Brain microvascular endothelial cell (primary cell): Measurements from ENCODE around the gene YKT6.

ENCODE experiments used
- DNase-seq: peaks from one replicate; pipeline ENCODE4 v3.0.0-alpha.2; 2020
- H3K27ac ChIP-seq: fragments of 250-450 bp; sonication (Bioruptor Pico); 2 replicates; pipeline ENCODE4 v1.5.1; 2020; ENCODE audit warnings: mild to moderate bottlenecking, moderate library complexity
- H3K27me3 ChIP-seq: fragments of 250-450 bp; sonication (Bioruptor Pico); replicated peaks from 2 replicates; pipeline ENCODE4 v1.5.1; 2020; ENCODE audit warnings: mild to moderate bottlenecking
- H3K36me3 ChIP-seq: fragments of 250-450 bp; sonication (Bioruptor Pico); replicated peaks from 2 replicates; pipeline ENCODE4 v1.5.1; 2020; ENCODE audit warnings: mild to moderate bottlenecking
- H3K4me3 ChIP-seq: 2 replicates; pipeline ENCODE4 v1.5.1; 2011; ENCODE audit warnings: low read depth, mild to moderate bottlenecking, control low read depth, low read length, moderate library complexity
- in situ Hi-C: cut with HindIII; loops from 2 replicates; pipeline ENCODE4 v1.10.0; 2017; ENCODE audit warnings: low sequenced_read_pairs, low pct_ligation_motif_present
- TF ChIP-seq, protein P1 (sequence below): IDR thresholded peaks from 2 replicates; pipeline ENCODE4 v1.5.1; 2011; ENCODE audit warnings: low read depth, mild to moderate bottlenecking, moderate library complexity, low read length, control low read depth, inconsistent platforms; ENCODE audit errors: missing control alignments

The YKT6 gene

DNA sequence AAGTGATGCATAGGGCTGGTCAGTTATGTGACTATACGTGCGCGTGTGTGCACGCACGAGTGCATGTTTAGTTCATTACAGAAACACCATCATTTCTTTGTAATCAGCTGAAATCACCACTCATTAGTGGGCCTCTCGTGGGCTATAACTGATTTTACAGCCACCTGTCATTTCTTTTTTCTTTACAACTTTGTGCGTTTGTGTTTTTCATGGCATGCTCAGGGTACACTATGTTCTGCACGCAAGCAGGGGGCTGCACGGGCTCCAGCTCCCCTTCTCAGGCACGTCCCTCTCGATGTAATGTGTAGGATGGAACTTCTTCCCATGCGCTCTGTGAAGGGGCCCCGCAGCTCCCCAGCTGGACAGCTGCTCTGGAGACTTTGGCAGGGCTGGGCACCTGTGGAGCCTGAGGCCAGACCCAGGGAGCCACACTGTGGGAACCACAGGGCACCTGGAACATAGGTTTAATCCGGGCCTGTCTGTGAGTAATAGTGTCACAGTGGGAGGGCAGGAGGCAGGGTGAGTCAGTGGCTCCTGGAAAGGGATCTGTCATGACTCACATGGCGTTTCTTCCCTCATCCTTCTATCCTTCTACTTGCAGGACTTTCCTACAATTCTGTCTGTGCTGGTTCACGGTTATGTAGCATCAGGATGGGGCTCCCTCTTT is 16.4 kb upstream of the YKT6 start:
- no peaks in the 10 kb centered on the region for H3K27me3 ChIP-seq
- in situ Hi-C loops: no loop called here
- no peak overlapping the region for H3K4me3 ChIP-seq
- no peaks in the 10 kb centered on the region for H3K36me3 ChIP-seq
- peak; percentile 85 for DNase-seq
- no peak overlapping the region for H3K27ac ChIP-seq
- TF ChIP-seq, protein P1, sequence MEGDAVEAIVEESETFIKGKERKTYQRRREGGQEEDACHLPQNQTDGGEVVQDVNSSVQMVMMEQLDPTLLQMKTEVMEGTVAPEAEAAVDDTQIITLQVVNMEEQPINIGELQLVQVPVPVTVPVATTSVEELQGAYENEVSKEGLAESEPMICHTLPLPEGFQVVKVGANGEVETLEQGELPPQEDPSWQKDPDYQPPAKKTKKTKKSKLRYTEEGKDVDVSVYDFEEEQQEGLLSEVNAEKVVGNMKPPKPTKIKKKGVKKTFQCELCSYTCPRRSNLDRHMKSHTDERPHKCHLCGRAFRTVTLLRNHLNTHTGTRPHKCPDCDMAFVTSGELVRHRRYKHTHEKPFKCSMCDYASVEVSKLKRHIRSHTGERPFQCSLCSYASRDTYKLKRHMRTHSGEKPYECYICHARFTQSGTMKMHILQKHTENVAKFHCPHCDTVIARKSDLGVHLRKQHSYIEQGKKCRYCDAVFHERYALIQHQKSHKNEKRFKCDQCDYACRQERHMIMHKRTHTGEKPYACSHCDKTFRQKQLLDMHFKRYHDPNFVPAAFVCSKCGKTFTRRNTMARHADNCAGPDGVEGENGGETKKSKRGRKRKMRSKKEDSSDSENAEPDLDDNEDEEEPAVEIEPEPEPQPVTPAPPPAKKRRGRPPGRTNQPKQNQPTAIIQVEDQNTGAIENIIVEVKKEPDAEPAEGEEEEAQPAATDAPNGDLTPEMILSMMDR: no peak

DNA sequence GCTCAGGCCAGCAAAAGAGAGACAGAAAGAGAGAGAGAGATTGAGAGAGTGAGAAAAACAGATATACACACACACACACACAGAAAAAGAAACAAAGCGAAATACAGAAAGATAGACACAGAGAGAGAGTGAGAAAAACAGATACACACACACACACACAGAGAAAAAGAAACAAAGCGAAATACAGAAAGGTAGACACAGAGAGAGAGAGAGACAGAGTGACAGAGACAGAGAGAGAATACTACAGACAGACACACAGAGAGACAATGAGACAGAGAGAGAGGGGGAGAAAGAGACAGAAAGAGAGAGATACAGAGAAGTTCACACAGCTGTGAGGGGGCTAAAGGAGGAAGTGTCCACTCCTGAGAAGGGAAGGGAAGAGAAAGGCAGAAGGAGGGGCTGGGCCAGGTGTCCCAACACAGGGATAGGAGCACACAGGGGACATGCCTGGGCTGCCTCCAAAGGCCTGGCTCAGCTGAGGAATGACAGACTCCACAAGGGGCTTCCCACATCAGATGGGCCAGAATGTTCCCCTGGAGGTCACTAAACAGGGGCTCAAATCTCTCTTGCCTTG is 15.8 kb upstream of the YKT6 start:
- H3K4me3 ChIP-seq: no peak overlapping the region
- TF ChIP-seq, protein P1: no peak
- no peak overlapping the region for H3K27ac ChIP-seq
- H3K36me3 ChIP-seq: no peaks in the 10 kb centered on the region
- H3K27me3 ChIP-seq: no peaks in the 10 kb centered on the region
- in situ Hi-C loops: no loop called here
- no peak for DNase-seq

DNA sequence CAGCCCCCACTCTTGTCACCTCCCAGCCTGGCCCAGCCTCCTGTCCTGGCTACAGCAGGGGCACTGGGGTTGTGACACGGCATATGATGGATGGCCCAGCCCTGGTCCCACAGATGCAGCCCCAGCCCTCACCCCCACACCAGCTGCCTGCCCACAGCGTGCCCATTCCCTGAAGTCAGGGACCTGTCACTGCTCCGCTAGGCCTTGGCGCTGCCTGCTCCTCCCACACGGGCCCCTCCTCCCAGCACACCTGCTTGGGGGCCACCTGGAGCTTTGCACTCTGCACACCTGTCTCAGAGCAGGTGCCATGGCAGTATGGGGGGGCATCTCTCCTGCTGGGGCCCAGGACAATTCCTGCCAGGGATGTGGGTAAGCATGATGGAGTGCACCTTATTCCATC is 15.0 kb upstream of the YKT6 start:
- Histone ChIP-seq H3K27ac (no peak overlapping the region), H3K36me3 (no peaks in the 10 kb centered on the region), H3K4me3 (no peak overlapping the region), H3K27me3 (no peaks in the 10 kb centered on the region)
- in situ Hi-C loops: no loop called here
- TF ChIP-seq, protein P1: no peak
- no peak for DNase-seq

DNA sequence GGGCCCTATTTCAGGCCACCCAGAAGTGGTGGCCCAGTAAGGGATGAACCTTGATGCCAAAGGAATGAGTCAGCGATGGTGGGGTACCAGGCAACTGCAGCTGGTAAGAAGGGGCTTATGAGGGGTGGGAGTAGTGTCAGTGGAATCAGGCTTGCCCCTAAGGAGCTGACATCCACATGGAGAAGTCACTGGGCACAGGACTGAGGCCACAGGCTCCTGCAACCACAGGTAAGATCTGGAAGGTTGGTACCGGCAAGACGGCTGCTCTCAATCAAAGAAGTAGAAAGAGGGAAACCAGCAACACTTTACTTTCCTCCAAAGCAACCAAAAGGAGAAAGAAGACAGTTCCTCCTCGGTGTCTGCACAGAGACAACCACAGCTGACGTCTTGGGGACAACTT is 14.0 kb upstream of the YKT6 start:
- Histone ChIP-seq H3K4me3 (no peak overlapping the region), H3K27ac (no peak overlapping the region), H3K36me3 (no peaks in the 10 kb centered on the region), H3K27me3 (no peaks in the 10 kb centered on the region)
- in situ Hi-C loops: no loop called here
- TF ChIP-seq, protein P1: no peak
- DNase-seq: no peak

DNA sequence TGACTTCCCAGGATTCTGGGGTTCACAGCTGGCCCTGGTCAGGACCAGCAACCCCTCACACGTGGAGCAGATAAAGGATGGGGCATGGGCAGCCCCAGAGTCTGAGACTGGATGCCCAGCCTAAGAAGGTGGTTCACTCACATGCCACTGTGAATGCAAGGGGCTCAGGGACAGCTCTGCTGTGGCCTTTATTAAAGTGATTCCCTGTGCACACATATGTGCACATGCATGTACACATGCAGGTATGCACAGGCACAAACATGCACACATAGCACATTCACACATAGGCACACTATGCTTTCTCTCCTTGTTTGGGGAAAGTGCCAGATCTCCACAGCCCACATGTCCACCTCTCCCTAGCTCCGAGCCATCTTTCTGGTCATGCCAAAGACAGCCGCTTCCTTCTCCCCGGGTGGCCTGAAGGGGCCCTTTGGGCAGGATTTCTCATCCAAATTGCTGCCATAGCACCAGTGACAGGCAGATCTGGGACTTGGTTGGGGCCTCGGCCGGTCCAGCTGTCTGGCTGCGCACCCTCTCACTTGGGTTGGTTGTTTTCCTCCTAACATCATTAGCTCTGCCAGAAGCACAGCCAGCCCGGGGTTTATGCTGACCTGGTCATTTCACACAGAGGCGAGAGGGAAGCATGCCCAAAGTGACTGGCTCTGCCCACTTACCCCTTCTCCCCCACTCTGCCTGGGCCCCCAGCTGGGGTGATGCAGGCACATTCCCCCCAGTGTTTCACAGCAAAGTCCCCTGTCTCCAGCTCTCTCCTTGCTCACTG is 13.0 kb upstream of the YKT6 start:
- Histone ChIP-seq H3K27me3 (no peaks in the 10 kb centered on the region), H3K27ac (no peak overlapping the region), H3K4me3 (no peak overlapping the region), H3K36me3 (no peaks in the 10 kb centered on the region)
- DNase-seq: no peak
- in situ Hi-C loops: no loop called here
- TF ChIP-seq, protein P1: no peak
